Fibroblast of mammary gland (primary cell): ENCODE data around the gene TSHZ2.

Experiments used
- DNase-seq: peaks from one replicate; pipeline ENCODE4 v3.0.0-alpha.2; 2010; ENCODE audit warnings: low read depth
- H3K4me3 ChIP-seq: 2 replicates; pipeline ENCODE4 v1.5.1; 2011; ENCODE audit warnings: low read depth, mild to moderate bottlenecking, low read length, moderate library complexity; ENCODE audit not compliant: control insufficient read depth
- TF ChIP-seq, protein P1 (sequence below): conservative IDR thresholded peaks from 2 replicates; pipeline ENCODE4 v1.5.1; 2011; ENCODE audit warnings: low read depth, low read length, inconsistent platforms; ENCODE audit not compliant: control insufficient read depth, insufficient read depth

The TSHZ2 gene

DNA sequence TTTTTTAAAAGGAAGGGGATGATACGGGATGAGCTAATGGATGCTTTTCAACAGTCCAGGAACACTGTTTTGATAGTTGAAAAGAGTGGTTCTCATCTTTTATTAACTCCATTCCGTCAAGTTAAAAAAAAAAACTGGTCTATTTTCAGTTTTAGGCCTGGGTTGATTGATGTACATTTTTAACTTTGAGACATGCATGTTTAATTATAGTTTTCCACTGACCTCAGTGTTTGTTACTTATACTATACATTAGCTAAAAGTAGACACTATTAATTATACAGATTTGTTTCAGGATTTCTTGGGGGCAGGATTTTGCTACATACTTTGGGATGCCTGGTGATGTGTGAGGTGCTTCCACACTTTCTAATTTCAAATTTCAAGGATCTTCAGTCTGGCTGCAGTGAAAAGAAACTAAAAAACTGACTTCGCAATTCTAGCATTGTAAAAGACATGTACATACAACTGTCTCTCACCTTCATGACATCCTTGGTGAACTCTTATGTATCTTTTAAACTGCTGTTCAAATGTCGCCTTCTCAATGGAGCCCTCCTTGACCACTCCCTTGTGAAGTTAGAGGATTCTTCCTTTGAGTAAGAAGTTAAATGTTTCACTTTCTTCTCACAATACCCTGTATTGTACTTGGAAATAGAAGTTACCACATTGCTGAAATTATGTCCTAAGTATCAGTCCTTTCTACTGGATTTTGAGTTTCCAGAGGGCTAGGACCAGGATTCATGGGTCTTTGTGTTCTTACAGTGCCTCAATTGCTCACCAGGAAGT is 101.7 kb downstream of the TSHZ2 start:
- DNase-seq: no peak
- TF ChIP-seq, protein P1, sequence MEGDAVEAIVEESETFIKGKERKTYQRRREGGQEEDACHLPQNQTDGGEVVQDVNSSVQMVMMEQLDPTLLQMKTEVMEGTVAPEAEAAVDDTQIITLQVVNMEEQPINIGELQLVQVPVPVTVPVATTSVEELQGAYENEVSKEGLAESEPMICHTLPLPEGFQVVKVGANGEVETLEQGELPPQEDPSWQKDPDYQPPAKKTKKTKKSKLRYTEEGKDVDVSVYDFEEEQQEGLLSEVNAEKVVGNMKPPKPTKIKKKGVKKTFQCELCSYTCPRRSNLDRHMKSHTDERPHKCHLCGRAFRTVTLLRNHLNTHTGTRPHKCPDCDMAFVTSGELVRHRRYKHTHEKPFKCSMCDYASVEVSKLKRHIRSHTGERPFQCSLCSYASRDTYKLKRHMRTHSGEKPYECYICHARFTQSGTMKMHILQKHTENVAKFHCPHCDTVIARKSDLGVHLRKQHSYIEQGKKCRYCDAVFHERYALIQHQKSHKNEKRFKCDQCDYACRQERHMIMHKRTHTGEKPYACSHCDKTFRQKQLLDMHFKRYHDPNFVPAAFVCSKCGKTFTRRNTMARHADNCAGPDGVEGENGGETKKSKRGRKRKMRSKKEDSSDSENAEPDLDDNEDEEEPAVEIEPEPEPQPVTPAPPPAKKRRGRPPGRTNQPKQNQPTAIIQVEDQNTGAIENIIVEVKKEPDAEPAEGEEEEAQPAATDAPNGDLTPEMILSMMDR: no peak
- H3K4me3 ChIP-seq: no peak overlapping the region

GRCh38 chr20:53074811-53075314 is 102.7 kb downstream of the TSHZ2 start:
- no peak overlapping the region for H3K4me3 ChIP-seq
- TF ChIP-seq, protein P1: no peak
- DNase-seq: peak; percentile 91

- DNase-seq: no peak
- no peak overlapping the region for H3K4me3 ChIP-seq
- TF ChIP-seq, protein P1: no peak
Observed at GRCh38 chr20:53076668-53077067, 104.5 kb downstream of the TSHZ2 start.

DNA sequence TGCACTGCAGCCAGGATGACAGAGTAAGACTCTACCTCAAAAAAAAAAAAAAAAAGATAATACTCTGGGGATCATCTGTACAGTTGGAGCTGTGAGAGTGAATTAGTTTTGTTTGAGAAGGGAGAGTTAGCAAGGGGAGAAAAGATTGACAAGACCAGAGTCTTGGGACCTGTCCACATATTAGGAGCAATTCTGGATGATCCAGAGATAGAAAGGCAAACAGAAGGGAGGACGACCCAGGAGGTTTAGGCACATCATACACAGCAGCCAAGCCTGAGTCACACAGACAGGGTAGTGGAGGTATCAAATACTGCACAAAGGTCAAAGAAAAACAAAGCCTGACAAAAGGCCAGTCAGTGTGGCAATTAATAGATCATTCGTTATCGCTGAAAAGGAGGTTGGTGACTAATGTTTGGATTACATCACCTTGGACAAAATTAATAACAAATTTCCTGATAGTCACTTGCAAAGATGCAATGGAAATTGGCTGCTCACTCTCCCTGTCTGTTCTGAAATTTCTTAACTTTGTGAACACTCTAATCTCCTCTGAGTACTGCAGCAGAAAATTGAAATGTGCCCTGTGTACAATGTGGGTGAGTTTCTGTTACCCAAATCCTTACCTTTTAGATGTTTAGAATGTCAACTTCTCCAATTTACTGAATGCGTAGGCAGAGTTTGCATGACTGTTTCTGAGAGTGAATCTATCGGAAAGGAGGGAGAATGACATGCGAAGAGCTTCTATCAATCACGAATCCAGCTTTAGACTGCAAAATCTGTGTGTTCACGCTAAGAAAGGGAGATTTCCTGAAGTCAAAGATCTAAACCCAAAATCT is 105.4 kb downstream of the TSHZ2 start:
- peak; percentile 87 for DNase-seq
- no peak overlapping the region for H3K4me3 ChIP-seq
- TF ChIP-seq, protein P1: no peak

DNA sequence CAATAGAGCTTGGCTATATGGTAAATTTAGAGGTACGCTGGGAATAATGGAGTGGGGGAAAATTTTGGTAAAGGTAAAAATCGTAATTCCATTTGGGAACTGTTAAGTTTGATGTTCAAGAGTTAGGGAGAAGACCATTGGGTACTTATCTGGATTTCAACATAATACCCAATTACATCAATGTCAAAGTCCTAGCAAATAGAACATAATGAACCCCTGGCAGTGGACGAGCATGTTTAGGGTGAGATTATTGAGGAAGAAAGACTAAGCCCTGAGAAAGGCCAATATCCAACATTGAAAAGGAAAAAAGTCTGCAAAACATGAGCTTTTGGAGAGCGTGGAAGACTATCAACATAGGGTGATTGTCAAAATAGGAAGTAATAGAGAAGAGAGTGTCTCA is 106.6 kb downstream of the TSHZ2 start:
- TF ChIP-seq, protein P1: no peak
- no peak for DNase-seq
- no peak overlapping the region for H3K4me3 ChIP-seq

GRCh38 chr20:53079261-53079691 is 107.1 kb downstream of the TSHZ2 start:
- H3K4me3 ChIP-seq: no peak overlapping the region
- no peak for DNase-seq
- TF ChIP-seq, protein P1: no peak
